HepG2 (cell line): ENCODE data around the gene NDST1. TPM values are rescaled to one million over a fixed set of nuclear protein-coding genes. Genes with fewer than 3 reads are reported as not detected.

Source experiments
- ATAC-seq: fragments of 200-7000 bp; cut with Tn5 transposase; 3 replicates; pipeline ENCODE4 v1.9.1; 2020; ENCODE audit warnings: mild to moderate bottlenecking, moderate library complexity
- BruUV-seq: library from RNA; stranded (reverse); fragments of 400-500 nt; replicated peaks from 2 replicates; lab custom pipeline; 2021; lab: Mats Ljungman, UMichigan
- CTCF ChIA-PET: fragments of 300-600 bp; formaldehyde crosslinking; extraction: SDS; loops from one replicate; lab custom pipeline; 2021; ENCODE audit warnings: low total read pairs, inconsistent platforms, low intra/inter-chr PET ratio; lab: Yijun Ruan, JAX
- POLR2A ChIA-PET: fragments of 350-600 bp; sonication (Branson Sonifier 250); formaldehyde crosslinking; loops from one replicate; lab custom pipeline; 2020; ENCODE audit warnings: antibody characterized with exemption, inconsistent platforms; lab: Yijun Ruan, JAX
- DNase-seq: peaks from one replicate; pipeline ENCODE4 v3.0.0-alpha.2; 2015; ENCODE audit warnings: low spot score
- FAIRE-seq: peaks from 3 replicates; lab custom pipeline; 2011; peaks lifted over from hg19 to GRCh38; lab: Jason Lieb, UNC
- H2AFZ ChIP-seq: one replicate; pipeline ENCODE4 v1.6.1; 2011; ENCODE audit warnings: low read length, inconsistent platforms
- H3K27ac ChIP-seq: fragments of 300-600 bp; 3 replicates; pipeline ENCODE4 v1.8.0; 2011; ENCODE audit warnings: mixed run types, mild to moderate bottlenecking, mixed read lengths, low read length, inconsistent platforms; ENCODE audit not compliant: insufficient read depth; ENCODE audit errors: extremely low read length
- H3K27me3 ChIP-seq, 2 experiments: fragments of 200-600 bp in 1 of 2; 2 replicates in 1 of 2; 3 replicates in 1 of 2; pipeline versions ENCODE4 v1.6.0 to v1.8.0; 2011; ENCODE audit warnings: low read length in 2 of 2, mild to moderate bottlenecking in 2 of 2, moderate library complexity in 2 of 2, inconsistent platforms in 1 of 2; ENCODE audit not compliant: insufficient read depth in 2 of 2, control insufficient read depth in 1 of 2
- H3K36me3 ChIP-seq, 2 experiments: fragments of 200-600 bp in 1 of 2; replicated peaks in 1 of 2; 2 replicates in 1 of 2; 3 replicates in 1 of 2; pipeline versions ENCODE4 v1.5.1 to v1.8.0; 2011; ENCODE audit warnings: low read length in 2 of 2, inconsistent platforms in 1 of 2; ENCODE audit not compliant: insufficient read depth in 2 of 2, control insufficient read depth in 1 of 2
- H3K4me1 ChIP-seq: 2 replicates; pipeline ENCODE4 v1.5.1; 2012; ENCODE audit warnings: low read length, inconsistent platforms; ENCODE audit not compliant: insufficient read depth
- H3K4me2 ChIP-seq: 2 replicates; pipeline ENCODE4 v1.6.0; 2011; ENCODE audit warnings: low read depth, low read length, inconsistent platforms
- H3K4me3 ChIP-seq, 3 experiments: fragments of 200-600 bp in 1 of 3; sonication (generic), shearing (Covaris generic) in 1 of 3; replicated peaks in 1 of 3; 2 replicates each; pipeline ENCODE4 v1.5.1; 2011 to 2016; ENCODE audit warnings: low read length in 3 of 3, inconsistent platforms in 2 of 3, low read depth in 2 of 3, mild to moderate bottlenecking in 2 of 3, control low read depth in 1 of 3, mixed read lengths in 1 of 3; ENCODE audit not compliant: insufficient read depth in 1 of 3
- H3K79me2 ChIP-seq: one replicate; pipeline ENCODE4 v1.6.1; 2011; ENCODE audit warnings: low read length, inconsistent platforms; ENCODE audit not compliant: insufficient read depth
- H3K9ac ChIP-seq: 2 replicates; pipeline ENCODE4 v1.6.0; 2011; ENCODE audit warnings: mild to moderate bottlenecking, low read depth, low read length, inconsistent platforms; ENCODE audit not compliant: insufficient read depth
- H3K9me3 ChIP-seq: 2 replicates; pipeline ENCODE4 v1.5.1; 2012; ENCODE audit warnings: mild to moderate bottlenecking, low read length
- H4K20me1 ChIP-seq: 2 replicates; pipeline ENCODE4 v1.6.0; 2011; ENCODE audit warnings: inconsistent platforms, mild to moderate bottlenecking, low read length, moderate library complexity; ENCODE audit not compliant: insufficient read depth
- CCDC6 ChIP-seq: sonication (generic); formaldehyde crosslinking; IDR thresholded peaks from 2 replicates; pipeline ENCODE4 v1.8.1; 2022; ENCODE audit warnings: mild to moderate bottlenecking, missing genetic modification reagents, moderate library complexity
- HNF4G ChIP-seq, 2 experiments: sonication (generic) in 1 of 2; formaldehyde crosslinking in 1 of 2; IDR thresholded peaks; 2 replicates each; pipeline versions ENCODE4 v1.4.0 to v1.6.1; 2011 to 2020; ENCODE audit warnings: borderline replicate concordance in 2 of 2, low read depth in 2 of 2, mild to moderate bottlenecking in 2 of 2, low read length in 1 of 2, missing genetic modification reagents in 1 of 2, moderate library complexity in 1 of 2
- MTA1 ChIP-seq: sonication (generic); formaldehyde crosslinking; IDR thresholded peaks from 2 replicates; pipeline ENCODE4 v1.4.0; 2020; ENCODE audit warnings: missing genetic modification reagents, mild to moderate bottlenecking, borderline replicate concordance
- POLR2AphosphoS2 ChIP-seq: IDR thresholded peaks from 2 replicates; pipeline ENCODE4 v1.6.1; 2011; ENCODE audit warnings: low read depth, low read length, improper control_type of control experiment
- RAD21 ChIP-seq: fragments of 450-650 bp; formaldehyde crosslinking; IDR thresholded peaks from 2 replicates; pipeline ENCODE4 v1.5.0; 2020; ENCODE audit warnings: mild to moderate bottlenecking
- SMAD3 ChIP-seq: sonication (generic); formaldehyde crosslinking; IDR thresholded peaks from 2 replicates; pipeline ENCODE4 v1.4.0; 2020; ENCODE audit warnings: missing genetic modification reagents
- ZBTB7B ChIP-seq: sonication (generic); formaldehyde crosslinking; IDR thresholded peaks from 2 replicates; pipeline ENCODE4 v1.4.0; 2020; ENCODE audit warnings: missing genetic modification reagents
- ZMAT3 ChIP-seq: sonication (generic); formaldehyde crosslinking; conservative IDR thresholded peaks from 2 replicates; pipeline ENCODE4 v1.7.0; 2021; ENCODE audit warnings: missing genetic modification reagents
- ZNF296 ChIP-seq: sonication (generic); formaldehyde crosslinking; conservative IDR thresholded peaks from 2 replicates; pipeline ENCODE4 v1.5.0; 2020; ENCODE audit warnings: mild to moderate bottlenecking, missing genetic modification reagents
- ZNF687 ChIP-seq: sonication (generic); formaldehyde crosslinking; IDR thresholded peaks from 2 replicates; pipeline ENCODE4 v1.5.1; 2020; ENCODE audit warnings: mild to moderate bottlenecking, missing genetic modification reagents, moderate library complexity
- ZNF768 ChIP-seq: sonication (generic); formaldehyde crosslinking; IDR thresholded peaks from 2 replicates; pipeline ENCODE4 v1.4.0; 2020; ENCODE audit warnings: missing genetic modification reagents
- WGBS: methylation state at CpG from one replicate; pipeline ENCODE4 v1.1.6; 2017; ENCODE audit warnings: low lambda C conversion rate; 5-methylcytosine and 5-hydroxymethylcytosine counted together
- in situ Hi-C: cut with HindIII; loops from 2 replicates; pipeline ENCODE4 v1.10.0; 2017; ENCODE audit warnings: low pct_unique_long_range_greater_than_20kb; ENCODE audit not compliant: extremely low pct_ligation_motif_present
- intact Hi-C: fragments of 100-400 bp; cut with micrococcal nuclease; formaldehyde crosslinking; loops from one replicate; pipeline ENCODE4 v1.10.0; 2022; ENCODE audit not compliant: unreplicated experiment
- polyA plus RNA-seq, 8 experiments: library from polyadenylated mRNA; depleted of rRNA in 3 of 8; stranded (reverse) in 7 of 8; unstranded in 1 of 8; fragments of >200 nt; fragmentation: Illumina TruSeq in 4 of 8; extraction: Trizol in 4 of 8; gene quantifications; 2 replicates each; pipeline versions ENCODE4 v1.2.1 to v1.2.3, GENCODE V29; 2011 to 2016; ENCODE audit warnings: low read depth in 4 of 8, missing spikeins in 1 of 8, mixed read lengths in 1 of 8; ENCODE audit not compliant: insufficient read depth in 1 of 8
- total RNA-seq, 5 experiments: library from RNA; depleted of rRNA; stranded (reverse); fragments of >200 nt; fragmentation: Illumina TruSeq; extraction: Trizol; gene quantifications; 2 replicates each; pipeline ENCODE4 v1.2.3, GENCODE V29; 2016; ENCODE audit warnings: low read depth in 1 of 5
- TF ChIP-seq, protein P1 (sequence below): sonication (generic); IDR thresholded peaks from 2 replicates; pipeline ENCODE4 v1.6.1; 2016; ENCODE audit warnings: low read depth, borderline replicate concordance
- TF ChIP-seq, protein P2 (sequence below): sonication (generic); formaldehyde crosslinking; IDR thresholded peaks from 2 replicates; pipeline ENCODE4 v1.5.0; 2020; ENCODE audit warnings: mild to moderate bottlenecking, missing genetic modification reagents, borderline replicate concordance

NDST1 gene
- total and polyA plus RNA-seq, 2 of the 13 experiments (the other 11 are each of a cell fraction or from before 2014, with no cell fraction given): 23.8 to 26.2 TPM

GRCh38 chr5:150589862-150590601, 82.1 kb downstream of the NDST1 start:
- Histone ChIP-seq H2AFZ (no peak overlapping the region), H3K36me3 (no peaks in the 10 kb centered on the region), H3K4me2 (peak overlapping the region; percentile 44), H4K20me1 (no peaks in the 10 kb centered on the region), H3K79me2 (no peaks in the 10 kb centered on the region), H3K27ac (no peak overlapping the region), H3K27me3 (peaks cover 0 to 26% of the 10 kb centered on the region in 2 experiments; a peak in 3 of 5 replicates), H3K9me3 (no peaks in the 10 kb centered on the region), H3K9ac (no peak overlapping the region), H3K4me3 (peak overlapping the region in 1 of 3 experiments; percentile 22; a peak in 1 of 6 replicates), H3K4me1 (peaks cover 39% of the 10 kb centered on the region)
- ChIA-PET POLR2A (no interaction called here), CTCF (interaction anchor here (0.8 to 1.6 kb wide), 2 partner anchors 28 to 66 kb away, joined by 4 to 8 read pairs; no protein-coding TSS in a partner anchor)
- intact Hi-C loops: loop anchor here (2.0 to 5.0 kb wide), 2 partner anchors 19 to 67 kb away; no protein-coding TSS in a partner anchor
- in situ Hi-C loops: no loop called here
- DNase-seq (peak; percentile 69), FAIRE-seq (peak; percentile 78), ATAC-seq (peak; percentile 97)
- 9% methylated on average over 10 of the region's 12 CpGs for WGBS
- BruUV-seq: no TSS peak
- TF ChIP-seq MTA1 (CRISPR knock-in tag) (no peak), ZNF768 (CRISPR knock-in tag) (peak; percentile 98), SMAD3 (0 out of 2 replicates have a peak, but pooled peaks have one; percentile 41), RAD21 (CRISPR knock-in tag) (peak; percentile 84), ZMAT3 (CRISPR knock-in tag) (no peak), POLR2AphosphoS2 (no peak), ZNF687 (CRISPR knock-in tag) (peak; percentile 28; the same call in 1 of the 2 replicates), ZBTB7B (CRISPR knock-in tag) (0 out of 2 replicates have a peak, but pooled peaks have one; percentile 29), ZNF296 (CRISPR knock-in tag) (no peak), HNF4G (IDR thresholded peaks at IDR 0.05; ENCODE audit: borderline replicate concordance, low read depth, low read length) (peak; percentile 73; the same call in 1 of the 2 replicates), HNF4G (CRISPR knock-in tag; IDR thresholded peaks at IDR 0.05; ENCODE audit: borderline replicate concordance, low read depth) (no peak), CCDC6 (CRISPR knock-in tag) (peak; percentile 59; the same call in 1 of the 2 replicates)
- TF ChIP-seq, protein P1, sequence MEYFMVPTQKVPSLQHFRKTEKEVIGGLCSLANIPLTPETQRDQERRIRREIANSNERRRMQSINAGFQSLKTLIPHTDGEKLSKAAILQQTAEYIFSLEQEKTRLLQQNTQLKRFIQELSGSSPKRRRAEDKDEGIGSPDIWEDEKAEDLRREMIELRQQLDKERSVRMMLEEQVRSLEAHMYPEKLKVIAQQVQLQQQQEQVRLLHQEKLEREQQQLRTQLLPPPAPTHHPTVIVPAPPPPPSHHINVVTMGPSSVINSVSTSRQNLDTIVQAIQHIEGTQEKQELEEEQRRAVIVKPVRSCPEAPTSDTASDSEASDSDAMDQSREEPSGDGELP: peak; percentile 47; the same call in 1 of the 2 replicates
- TF ChIP-seq, protein P2, sequence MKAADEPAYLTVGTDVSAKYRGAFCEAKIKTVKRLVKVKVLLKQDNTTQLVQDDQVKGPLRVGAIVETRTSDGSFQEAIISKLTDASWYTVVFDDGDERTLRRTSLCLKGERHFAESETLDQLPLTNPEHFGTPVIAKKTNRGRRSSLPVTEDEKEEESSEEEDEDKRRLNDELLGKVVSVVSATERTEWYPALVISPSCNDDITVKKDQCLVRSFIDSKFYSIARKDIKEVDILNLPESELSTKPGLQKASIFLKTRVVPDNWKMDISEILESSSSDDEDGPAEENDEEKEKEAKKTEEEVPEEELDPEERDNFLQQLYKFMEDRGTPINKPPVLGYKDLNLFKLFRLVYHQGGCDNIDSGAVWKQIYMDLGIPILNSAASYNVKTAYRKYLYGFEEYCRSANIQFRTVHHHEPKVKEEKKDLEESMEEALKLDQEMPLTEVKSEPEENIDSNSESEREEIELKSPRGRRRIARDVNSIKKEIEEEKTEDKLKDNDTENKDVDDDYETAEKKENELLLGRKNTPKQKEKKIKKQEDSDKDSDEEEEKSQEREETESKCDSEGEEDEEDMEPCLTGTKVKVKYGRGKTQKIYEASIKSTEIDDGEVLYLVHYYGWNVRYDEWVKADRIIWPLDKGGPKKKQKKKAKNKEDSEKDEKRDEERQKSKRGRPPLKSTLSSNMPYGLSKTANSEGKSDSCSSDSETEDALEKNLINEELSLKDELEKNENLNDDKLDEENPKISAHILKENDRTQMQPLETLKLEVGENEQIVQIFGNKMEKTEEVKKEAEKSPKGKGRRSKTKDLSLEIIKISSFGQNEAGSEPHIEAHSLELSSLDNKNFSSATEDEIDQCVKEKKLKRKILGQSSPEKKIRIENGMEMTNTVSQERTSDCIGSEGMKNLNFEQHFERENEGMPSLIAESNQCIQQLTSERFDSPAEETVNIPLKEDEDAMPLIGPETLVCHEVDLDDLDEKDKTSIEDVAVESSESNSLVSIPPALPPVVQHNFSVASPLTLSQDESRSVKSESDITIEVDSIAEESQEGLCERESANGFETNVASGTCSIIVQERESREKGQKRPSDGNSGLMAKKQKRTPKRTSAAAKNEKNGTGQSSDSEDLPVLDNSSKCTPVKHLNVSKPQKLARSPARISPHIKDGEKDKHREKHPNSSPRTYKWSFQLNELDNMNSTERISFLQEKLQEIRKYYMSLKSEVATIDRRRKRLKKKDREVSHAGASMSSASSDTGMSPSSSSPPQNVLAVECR (CRISPR knock-in tag): peak; percentile 30; the same call in 1 of the 2 replicates
